DOHH2 (cell line): Measurements from ENCODE around the gene GAS2L1.

Source experiments
- H3F3A ChIP-seq: fragments of 200-600 bp; sonication (generic), shearing (Covaris generic); 2 replicates; pipeline ENCODE4 v1.6.0; 2016; ENCODE audit warnings: antibody characterized with exemption, mild to moderate bottlenecking; ENCODE audit not compliant: control insufficient read depth, insufficient read depth
- H3K27ac ChIP-seq: fragments of 200-600 bp; sonication (generic); 2 replicates; pipeline ENCODE4 v1.5.1; 2014; ENCODE audit warnings: low read depth, mild to moderate bottlenecking, low read length, moderate library complexity
- H3K27me3 ChIP-seq: fragments of 200-600 bp; sonication (generic); 2 replicates; pipeline ENCODE4 v1.6.1; 2014; ENCODE audit warnings: mild to moderate bottlenecking, low read length, mixed read lengths; ENCODE audit not compliant: control insufficient read depth
- H3K36me3 ChIP-seq: fragments of 200-600 bp; sonication (generic); 2 replicates; pipeline ENCODE4 v1.6.1; 2014; ENCODE audit warnings: mild to moderate bottlenecking, low read length, moderate library complexity, mixed read lengths; ENCODE audit not compliant: control insufficient read depth
- H3K4me1 ChIP-seq: fragments of 200-600 bp; sonication (generic); 2 replicates; pipeline ENCODE4 v1.6.1; 2014; ENCODE audit warnings: mild to moderate bottlenecking, low read length, mixed read lengths; ENCODE audit not compliant: control insufficient read depth
- H3K4me2 ChIP-seq: fragments of 200-600 bp; sonication (generic); 2 replicates; pipeline ENCODE4 v1.6.0; 2014; ENCODE audit warnings: mild to moderate bottlenecking, low read length, moderate library complexity
- H3K4me3 ChIP-seq: fragments of 200-600 bp; sonication (generic); 2 replicates; pipeline ENCODE4 v1.5.1; 2014; ENCODE audit warnings: mild to moderate bottlenecking, low read length, mixed read lengths
- H3K79me2 ChIP-seq: fragments of 200-600 bp; sonication (generic); 2 replicates; pipeline ENCODE4 v1.6.1; 2014; ENCODE audit warnings: mild to moderate bottlenecking, low read length, mixed read lengths; ENCODE audit not compliant: control insufficient read depth
- H3K9me2 ChIP-seq: fragments of 200-600 bp; sonication (generic); replicated peaks from 2 replicates; pipeline ENCODE4 v1.6.1; 2014; ENCODE audit warnings: mild to moderate bottlenecking, low read length, mixed read lengths; ENCODE audit not compliant: control insufficient read depth
- H3K9me3 ChIP-seq: fragments of 200-600 bp; sonication (generic); 2 replicates; pipeline ENCODE4 v1.6.1; 2014; ENCODE audit warnings: antibody characterized with exemption, low read length, mixed read lengths; ENCODE audit not compliant: control insufficient read depth, insufficient read depth
- H4K20me1 ChIP-seq: fragments of 200-600 bp; sonication (generic); 2 replicates; pipeline ENCODE4 v1.6.0; 2014; ENCODE audit warnings: low read depth, mild to moderate bottlenecking, antibody characterized with exemption, low read length, moderate library complexity; ENCODE audit not compliant: control insufficient read depth, insufficient read depth
- EZH2phosphoT487 ChIP-seq: fragments of 200-600 bp; sonication (generic); IDR thresholded peaks from 2 replicates; pipeline ENCODE4 v1.6.1; 2017; ENCODE audit warnings: borderline replicate concordance, mild to moderate bottlenecking, antibody characterized with exemption, low read length, moderate library complexity, mixed read lengths
- TF ChIP-seq, protein P1 (sequence below): fragments of 200-600 bp; sonication (generic); IDR thresholded peaks from one replicate; pipeline ENCODE4 v1.5.1; 2014; ENCODE audit warnings: antibody characterized with exemption, mild to moderate bottlenecking, low read depth, low read length; ENCODE audit not compliant: poor library complexity, severe bottlenecking

The GAS2L1 gene

GRCh38 chr22:29270475-29271271 is 35.8 kb upstream of the GAS2L1 start:
- peaks cover 100% of the 10 kb centered on the region for H3K79me2 ChIP-seq
- peaks cover 59% of the 10 kb centered on the region for H4K20me1 ChIP-seq
- peaks cover 5% of the 10 kb centered on the region; the same call in 1 of the 2 replicates for H3F3A ChIP-seq
- H3K36me3 ChIP-seq: peaks cover 93% of the 10 kb centered on the region
- H3K27me3 ChIP-seq: no peaks in the 10 kb centered on the region
- H3K9me2 ChIP-seq: no peaks in the 10 kb centered on the region
- TF ChIP-seq, protein P1, sequence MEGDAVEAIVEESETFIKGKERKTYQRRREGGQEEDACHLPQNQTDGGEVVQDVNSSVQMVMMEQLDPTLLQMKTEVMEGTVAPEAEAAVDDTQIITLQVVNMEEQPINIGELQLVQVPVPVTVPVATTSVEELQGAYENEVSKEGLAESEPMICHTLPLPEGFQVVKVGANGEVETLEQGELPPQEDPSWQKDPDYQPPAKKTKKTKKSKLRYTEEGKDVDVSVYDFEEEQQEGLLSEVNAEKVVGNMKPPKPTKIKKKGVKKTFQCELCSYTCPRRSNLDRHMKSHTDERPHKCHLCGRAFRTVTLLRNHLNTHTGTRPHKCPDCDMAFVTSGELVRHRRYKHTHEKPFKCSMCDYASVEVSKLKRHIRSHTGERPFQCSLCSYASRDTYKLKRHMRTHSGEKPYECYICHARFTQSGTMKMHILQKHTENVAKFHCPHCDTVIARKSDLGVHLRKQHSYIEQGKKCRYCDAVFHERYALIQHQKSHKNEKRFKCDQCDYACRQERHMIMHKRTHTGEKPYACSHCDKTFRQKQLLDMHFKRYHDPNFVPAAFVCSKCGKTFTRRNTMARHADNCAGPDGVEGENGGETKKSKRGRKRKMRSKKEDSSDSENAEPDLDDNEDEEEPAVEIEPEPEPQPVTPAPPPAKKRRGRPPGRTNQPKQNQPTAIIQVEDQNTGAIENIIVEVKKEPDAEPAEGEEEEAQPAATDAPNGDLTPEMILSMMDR: no peak
- no peak for TF ChIP-seq EZH2phosphoT487
- H3K4me2 ChIP-seq: peak overlapping the region; percentile 98
- H3K4me3 ChIP-seq: peak overlapping the region; percentile 93
- H3K4me1 ChIP-seq: peaks cover 37% of the 10 kb centered on the region
- H3K27ac ChIP-seq: peak overlapping the region; percentile 84
- H3K9me3 ChIP-seq: no peaks in the 10 kb centered on the region

- Histone ChIP-seq H3K27me3 (no peaks in the 10 kb centered on the region), H3K4me3 (no peak overlapping the region), H3K27ac (no peak overlapping the region), H3K9me2 (no peaks in the 10 kb centered on the region), H3K4me2 (no peak overlapping the region), H3K4me1 (peaks cover 28% of the 10 kb centered on the region), H3K79me2 (peaks cover 100% of the 10 kb centered on the region), H4K20me1 (peaks cover 72% of the 10 kb centered on the region), H3K36me3 (peaks cover 95% of the 10 kb centered on the region), H3F3A (peaks cover 13% of the 10 kb centered on the region), H3K9me3 (no peaks in the 10 kb centered on the region)
- no peak for TF ChIP-seq EZH2phosphoT487
- TF ChIP-seq, protein P1: no peak
These were observed 33.8 kb upstream of the GAS2L1 start for GRCh38 chr22:29272624-29273023.

DNA sequence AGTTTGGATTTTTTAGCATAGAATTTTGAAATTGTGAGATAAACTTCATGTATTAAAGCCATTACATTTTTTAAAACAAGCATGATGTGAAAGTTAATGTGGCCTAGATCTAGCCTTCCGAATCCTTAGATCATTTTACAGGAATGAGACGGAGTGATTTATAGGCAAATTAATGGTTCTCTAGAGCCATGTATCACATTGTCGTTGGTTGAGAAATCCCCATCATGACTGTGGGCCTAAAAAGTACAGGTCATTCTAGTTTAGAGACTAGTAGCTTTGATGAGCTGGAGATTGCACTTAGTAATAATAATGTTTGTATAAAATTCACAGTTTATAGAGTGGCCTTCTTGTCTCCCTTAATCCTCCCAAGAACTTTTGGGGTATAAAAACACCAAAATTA is 31.3 kb upstream of the GAS2L1 start:
- Histone ChIP-seq H3K4me2 (no peak overlapping the region), H3K79me2 (peaks cover 98% of the 10 kb centered on the region), H3K9me2 (no peaks in the 10 kb centered on the region), H3K4me1 (peaks cover 21% of the 10 kb centered on the region), H3K36me3 (peaks cover 98% of the 10 kb centered on the region), H3K9me3 (no peaks in the 10 kb centered on the region), H3K27me3 (no peaks in the 10 kb centered on the region), H3K27ac (no peak overlapping the region), H3K4me3 (no peak overlapping the region), H4K20me1 (peaks cover 69% of the 10 kb centered on the region), H3F3A (peaks cover 19% of the 10 kb centered on the region)
- TF ChIP-seq, protein P1: no peak
- no peak for TF ChIP-seq EZH2phosphoT487
